ENCODE measurements around the gene SET. TPM values are rescaled to one million over a fixed set of nuclear protein-coding genes. Genes with fewer than 3 reads are reported as not detected.
"Not testable (repeated sequence)": the region's sequence is repeated elsewhere in the genome, so short reads cannot be mapped to it uniquely, and the experiment has no call there.

SET gene
- total RNA-seq, result 448 and 465 TPM in 2 replicates

DNA sequence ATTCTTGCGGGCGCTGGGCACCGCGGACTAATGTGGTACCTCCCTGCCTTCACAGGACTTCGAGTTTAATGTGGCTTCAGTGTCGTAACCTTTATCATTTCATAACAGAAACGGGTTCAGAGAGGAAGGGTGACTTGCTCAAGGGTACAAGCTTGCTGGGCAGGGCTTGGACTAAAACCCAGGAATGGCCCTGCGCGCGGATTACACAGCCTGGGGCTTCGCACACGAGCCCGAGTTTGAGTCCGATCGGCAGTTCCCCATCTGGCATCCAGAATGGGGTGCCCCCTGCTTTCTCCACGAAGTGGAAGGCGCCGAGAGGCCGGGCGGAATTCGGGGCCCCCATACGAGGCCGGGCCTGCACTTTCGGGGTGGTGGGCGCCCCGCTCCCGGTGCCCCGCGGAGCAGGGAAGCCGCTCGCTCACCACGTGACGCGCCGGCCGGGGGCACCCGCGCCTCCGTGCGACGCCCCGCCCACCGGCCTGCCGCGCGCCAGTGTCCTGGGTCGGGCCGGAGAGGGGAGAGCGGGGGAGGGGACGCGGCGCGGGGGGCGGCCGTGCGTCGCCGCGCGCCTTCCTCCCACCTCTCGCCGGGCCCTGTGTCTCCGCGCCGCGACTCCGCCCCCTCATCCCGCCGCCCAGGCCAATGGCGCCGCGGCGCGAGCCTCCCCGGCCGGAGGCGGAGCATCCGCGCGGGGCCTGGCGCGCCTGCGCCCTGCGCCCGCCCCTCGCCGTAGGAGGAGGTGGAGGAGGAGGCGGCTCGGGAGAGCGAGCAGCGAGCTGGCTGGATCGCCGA is at the start of gene SET:
Gene SET, plus strand, starts transcription at position 722 of the 792 bp plus-strand sequence. CDS start 361 bp downstream, outside the sequence.
- intact Hi-C loops (cut with micrococcal nuclease), result loop anchor here (1.0 to 5.0 kb wide), 8 partner anchors 83 to 411 kb away; partner anchors contain the start of genes DOLK, ENDOG, GOLGA2 and MIGA2

GRCh38 chr9:128640603-128641002 is 48.4 kb upstream of the SET start:
- intact Hi-C loops (cut with micrococcal nuclease), result no loop called here

- intact Hi-C loops (cut with micrococcal nuclease), result no loop called here
Measured at GRCh38 chr9:128642675-128643245, 46.3 kb upstream of the SET start.

DNA sequence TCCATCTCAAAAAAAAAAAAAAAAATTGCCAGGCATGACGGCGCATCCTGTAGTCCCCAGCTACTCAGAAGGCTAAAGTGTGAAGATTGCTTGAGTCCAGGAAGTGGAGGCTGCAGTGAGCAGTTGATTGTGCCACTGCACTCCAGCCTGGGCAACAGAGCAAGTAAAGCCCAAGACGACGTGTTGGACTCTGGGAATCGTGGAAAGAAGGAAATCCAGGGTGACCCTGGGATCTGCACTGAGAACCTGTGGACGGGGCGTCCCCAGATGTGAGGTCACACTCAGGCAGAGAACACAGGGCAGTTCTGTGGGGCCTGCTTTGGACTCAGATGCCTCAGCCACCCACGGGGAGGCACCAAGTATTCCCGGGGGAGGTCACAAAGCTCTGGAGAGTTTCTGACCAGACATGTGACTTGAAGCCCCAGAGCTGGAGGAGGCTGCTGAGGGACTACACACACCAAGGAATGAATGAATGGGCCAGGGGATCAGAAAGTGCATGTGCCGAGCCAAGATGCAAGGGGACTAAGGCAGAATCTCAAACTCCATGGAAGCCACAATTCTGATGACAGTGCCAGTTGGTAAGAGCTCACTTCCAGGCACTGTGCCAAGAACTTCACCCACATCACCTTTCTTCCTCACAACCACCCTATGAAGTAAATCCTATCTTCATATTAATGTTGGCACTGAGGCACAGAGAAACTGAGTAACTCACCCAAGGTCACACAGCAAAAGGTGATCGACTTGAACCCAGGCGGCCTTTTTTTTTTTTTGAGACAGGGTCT is 45.3 kb upstream of the SET start:
- intact Hi-C loops (cut with micrococcal nuclease), result no loop called here

- intact Hi-C loops (cut with micrococcal nuclease), result loop anchor here (1.0 to 2.0 kb wide), 4 partner anchors 77 to 280 kb away; partner anchors contain the start of genes ENDOG and ZDHHC12
Measured at GRCh38 chr9:128648206-128648605, 40.8 kb upstream of the SET start.

GRCh38 chr9:128651798-128652197 is 37.2 kb upstream of the SET start:
- intact Hi-C loops (cut with micrococcal nuclease), result no loop called here

- intact Hi-C loops (cut with micrococcal nuclease), result no loop called here
Measured at GRCh38 chr9:128653908-128654307, 35.1 kb upstream of the SET start.

- intact Hi-C loops (cut with micrococcal nuclease), result no loop called here
Measured at GRCh38 chr9:128654481-128654880, 34.5 kb upstream of the SET start.

- intact Hi-C loops (cut with micrococcal nuclease), result loop anchor here (1.0 to 5.0 kb wide), 9 partner anchors 28 to 334 kb away; partner anchors contain the start of genes COQ4, DOLK, GLE1 and KYAT1
Measured at GRCh38 chr9:128656416-128657343, 32.3 kb upstream of the SET start, which contains the start of gene DYNC2I2. Gene DYNC2I2 (minus strand): TSS chr9:128656847. CDS start chr9:128656726, 121 bp downstream.

GRCh38 chr9:128657344-128657704 is 31.7 kb upstream of the SET start:
- intact Hi-C loops (cut with micrococcal nuclease), result loop anchor here (2.0 to 5.0 kb wide), 4 partner anchors 113 to 290 kb away; partner anchors contain the start of genes DOLK, GLE1, NUP188 and SPOUT1

DNA sequence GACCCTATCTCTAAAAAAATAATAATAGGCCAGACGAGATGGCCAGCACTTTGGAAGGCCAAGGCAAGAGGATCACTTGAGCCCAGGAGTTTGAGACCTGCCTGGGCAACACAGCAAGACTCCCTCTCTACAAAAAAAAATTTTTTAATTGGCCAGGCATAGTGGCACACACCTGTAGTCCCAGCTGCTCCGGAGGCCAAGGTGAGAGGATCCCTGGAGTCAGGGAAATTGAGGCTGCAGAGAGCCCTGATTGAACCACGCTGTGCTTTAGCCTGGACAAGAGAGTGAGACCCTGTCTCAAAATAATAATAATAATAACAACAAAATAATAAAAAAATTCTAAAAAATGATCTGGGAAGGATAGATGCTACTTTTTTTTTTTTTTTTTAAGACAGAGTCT is 31.2 kb upstream of the SET start:
- intact Hi-C loops (cut with micrococcal nuclease), result loop anchor here (2.0 to 5.0 kb wide), 4 partner anchors 113 to 290 kb away; partner anchors contain the start of genes DOLK, GLE1, NUP188 and SPOUT1

- intact Hi-C loops (cut with micrococcal nuclease), result not testable (repeated sequence)
Measured at GRCh38 chr9:128666481-128666941, 22.5 kb upstream of the SET start.

- intact Hi-C loops (cut with micrococcal nuclease), result no loop called here
Measured at GRCh38 chr9:128669786-128670185, 19.2 kb upstream of the SET start.

GRCh38 chr9:128675382-128675781 is 13.6 kb upstream of the SET start:
- intact Hi-C loops (cut with micrococcal nuclease), result no loop called here

DNA sequence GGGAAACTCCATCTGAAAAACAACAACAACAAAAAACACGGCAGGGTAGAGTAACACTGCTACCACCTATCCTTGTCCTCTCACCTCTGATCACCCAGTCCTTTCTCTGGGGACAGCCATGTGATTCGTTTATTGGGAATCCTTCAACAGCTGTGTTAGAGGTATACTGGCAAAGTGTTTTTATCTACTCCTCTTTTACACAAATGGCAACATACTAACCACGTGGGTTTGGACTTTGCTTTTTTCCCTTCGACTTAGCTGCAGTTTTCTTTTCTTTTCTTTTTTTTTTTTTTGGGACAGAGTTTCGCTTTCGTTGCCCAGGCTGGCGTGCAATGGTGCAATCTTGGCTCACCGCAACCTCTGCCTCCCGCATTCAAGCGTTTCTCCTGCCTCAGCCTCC is 11.2 kb upstream of the SET start:
- intact Hi-C loops (cut with micrococcal nuclease), result no loop called here

DNA sequence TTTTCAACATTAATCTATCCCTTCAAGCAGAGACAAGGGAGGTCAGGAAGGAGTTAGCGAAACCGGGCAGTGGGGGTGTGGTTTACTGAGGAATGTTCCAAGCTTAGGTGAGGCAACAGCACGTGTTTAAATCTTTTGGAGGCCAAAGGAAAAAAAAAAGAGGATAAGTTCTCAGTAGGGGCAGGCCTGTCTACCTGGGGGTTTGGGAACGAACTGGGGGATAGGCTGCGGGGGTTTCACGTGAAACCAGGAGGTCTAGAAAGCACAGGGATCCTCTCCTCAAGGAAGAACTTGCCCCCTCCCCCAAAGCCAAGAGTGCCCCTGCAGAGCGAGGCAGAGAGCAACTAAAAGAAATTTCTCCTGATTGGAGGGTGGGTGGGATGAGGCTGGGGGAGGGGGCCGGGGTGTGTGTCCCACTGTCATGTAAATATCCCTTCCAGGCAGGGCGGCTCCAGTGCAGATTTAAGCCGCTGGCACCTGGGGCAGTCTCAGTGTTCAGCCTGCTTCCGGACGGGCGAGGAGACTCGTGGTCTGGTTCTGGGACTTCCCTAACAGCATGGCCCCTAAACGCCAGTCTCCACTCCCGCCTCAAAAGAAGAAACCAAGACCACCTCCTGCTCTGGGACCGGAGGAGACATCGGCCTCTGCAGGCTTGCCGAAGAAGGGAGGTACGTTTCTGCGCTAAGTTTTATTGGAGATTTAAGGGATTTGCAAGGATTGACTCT is 5.5 kb upstream of the SET start:
- intact Hi-C loops (cut with micrococcal nuclease), result loop anchor here (1.0 kb wide), 2 partner anchors 27 to 41 kb away; partner anchors contain the start of genes DYNC2I2 and ZDHHC12

DNA sequence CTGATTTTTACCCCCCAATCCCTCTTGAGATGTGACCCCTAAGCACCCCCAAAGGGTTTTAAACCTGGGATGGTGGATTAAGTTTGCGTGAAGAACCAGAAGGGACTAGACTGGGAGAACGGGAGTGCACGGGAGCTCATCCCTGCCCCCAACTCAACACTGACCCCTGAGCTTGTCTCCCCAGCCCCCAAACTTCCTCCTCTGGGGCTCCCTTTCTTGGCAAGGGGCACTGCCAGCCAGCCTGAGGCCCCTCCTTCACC is 5.0 kb upstream of the SET start:
- intact Hi-C loops (cut with micrococcal nuclease), result loop anchor here (1.0 kb wide), 2 partner anchors 28 to 40 kb away; partner anchors contain the start of genes DYNC2I2 and ZDHHC12

- intact Hi-C loops (cut with micrococcal nuclease), result loop anchor here (1.0 to 5.0 kb wide), 5 partner anchors 28 to 407 kb away; partner anchors contain the start of genes DYNC2I2, GOLGA2, SWI5 and TBC1D13
Measured at GRCh38 chr9:128684325-128685199, 4.5 kb upstream of the SET start.
